ENCODE measurements around the gene CCKAR.

Gene CCKAR

GRCh38 chr4:26485684-26486083 is 4.6 kb downstream of the CCKAR start:
- Histone ChIP-seq H3K9me3 (ENCODE audit: low read length) (no peaks in the 10 kb centered on the region), H3K27me3 (ENCODE audit: insufficient read depth, low read length) (no peaks in the 10 kb centered on the region), H3K4me1 (ENCODE audit: insufficient read depth, low read length, severe bottlenecking) (no peaks in the 10 kb centered on the region), H2AFZ (ENCODE audit: low read length) (no peak overlapping the region), H3K9ac (ENCODE audit: low read length) (no peak overlapping the region), H3K9me2 (ENCODE audit: low read depth, low read length) (no peaks in the 10 kb centered on the region), H4K20me1 (ENCODE audit: insufficient read depth, low read length) (no peaks in the 10 kb centered on the region), H3K4me3 (ENCODE audit: low read depth, low read length, poor library complexity, severe bottlenecking) (no peak overlapping the region), H3K36me3 (ENCODE audit: insufficient read depth, low read length) (no peaks in the 10 kb centered on the region), H3K27ac (ENCODE audit: low read depth, low read length, poor library complexity, severe bottlenecking) (no peak overlapping the region), H3F3A (ENCODE audit: insufficient read depth, low read length) (no peaks in the 10 kb centered on the region), H3K79me2 (ENCODE audit: insufficient read depth, low read length) (no peaks in the 10 kb centered on the region), H3K4me2 (ENCODE audit: low read length) (no peak overlapping the region)
- TF ChIP-seq EZH2 (IDR thresholded peaks at IDR 0.05; ENCODE audit: borderline replicate concordance, low read length) (no peak), CTCF (IDR thresholded peaks at IDR 0.05; ENCODE audit: low read length) (no peak)

GRCh38 chr4:26484516-26484915 is 5.8 kb downstream of the CCKAR start:
- TF ChIP-seq EZH2 (IDR thresholded peaks at IDR 0.05; ENCODE audit: borderline replicate concordance, low read length) (no peak), CTCF (IDR thresholded peaks at IDR 0.05; ENCODE audit: low read length) (no peak)
- H3K79me2 ChIP-seq (ENCODE audit: insufficient read depth, low read length) = no peaks in the 10 kb centered on the region
- no peak overlapping the region for H3K9ac ChIP-seq (ENCODE audit: low read length)
- no peak overlapping the region for H3K27ac ChIP-seq (ENCODE audit: low read depth, low read length, poor library complexity, severe bottlenecking)
- H2AFZ ChIP-seq (ENCODE audit: low read length) = no peak overlapping the region
- H3K36me3 ChIP-seq (ENCODE audit: insufficient read depth, low read length) = no peaks in the 10 kb centered on the region
- no peaks in the 10 kb centered on the region for H4K20me1 ChIP-seq (ENCODE audit: insufficient read depth, low read length)
- H3K4me2 ChIP-seq (ENCODE audit: low read length) = no peak overlapping the region
- no peak overlapping the region for H3K4me3 ChIP-seq (ENCODE audit: low read depth, low read length, poor library complexity, severe bottlenecking)
- no peaks in the 10 kb centered on the region for H3K4me1 ChIP-seq (ENCODE audit: insufficient read depth, low read length, severe bottlenecking)
- H3F3A ChIP-seq (ENCODE audit: insufficient read depth, low read length) = no peaks in the 10 kb centered on the region
- H3K27me3 ChIP-seq (ENCODE audit: insufficient read depth, low read length) = no peaks in the 10 kb centered on the region
- H3K9me3 ChIP-seq (ENCODE audit: low read length) = no peaks in the 10 kb centered on the region
- no peaks in the 10 kb centered on the region for H3K9me2 ChIP-seq (ENCODE audit: low read depth, low read length)

- Histone ChIP-seq H3K4me3 (ENCODE audit: low read depth, low read length, poor library complexity, severe bottlenecking) (no peak overlapping the region), H4K20me1 (ENCODE audit: insufficient read depth, low read length) (no peaks in the 10 kb centered on the region), H3K9ac (ENCODE audit: low read length) (no peak overlapping the region)
These were observed 6.2 kb downstream of the CCKAR start for GRCh38 chr4:26484032-26484515.

More at GRCh38 chr4:26484032-26484515, 6.2 kb downstream of the CCKAR start:
- H3K27ac ChIP-seq (ENCODE audit: low read depth, low read length, poor library complexity, severe bottlenecking) = no peak overlapping the region
- no peaks in the 10 kb centered on the region for H3K9me3 ChIP-seq (ENCODE audit: low read length)
- no peak for TF ChIP-seq EZH2 (IDR thresholded peaks at IDR 0.05; ENCODE audit: borderline replicate concordance, low read length)
- H3F3A ChIP-seq (ENCODE audit: insufficient read depth, low read length) = no peaks in the 10 kb centered on the region
- no peaks in the 10 kb centered on the region for H3K9me2 ChIP-seq (ENCODE audit: low read depth, low read length)
- H3K79me2 ChIP-seq (ENCODE audit: insufficient read depth, low read length) = no peaks in the 10 kb centered on the region
- no peaks in the 10 kb centered on the region for H3K4me1 ChIP-seq (ENCODE audit: insufficient read depth, low read length, severe bottlenecking)
- H3K36me3 ChIP-seq (ENCODE audit: insufficient read depth, low read length) = no peaks in the 10 kb centered on the region
- no peak overlapping the region for H3K4me2 ChIP-seq (ENCODE audit: low read length)
- no peaks in the 10 kb centered on the region for H3K27me3 ChIP-seq (ENCODE audit: insufficient read depth, low read length)
- no peak overlapping the region for H2AFZ ChIP-seq (ENCODE audit: low read length)

Measured in OCI-LY1 (cell line).